GM19023 (cell line): ENCODE results near the gene WSB1.
A peak's percentile ranks its signal among the peaks of the same experiment; 100 is the strongest.
"Not testable (repeated sequence)": the region's sequence is repeated elsewhere in the genome, so short reads cannot be mapped to it uniquely, and the experiment has no call there.

Source experiments
- ATAC-seq: cut with Tn5 transposase; IDR thresholded peaks from one replicate; pipeline ENCODE4 v1.9.1; 2021; ENCODE audit warnings: mild to moderate bottlenecking, moderate library complexity; ENCODE audit not compliant: unreplicated experiment

Gene WSB1

GRCh38 chr17:27293898-27294688 lies at the start of gene WSB1:
Gene WSB1, plus strand, starts transcription at chr17:27294114. Its CDS starts 282 bp downstream, at chr17:27294396.
- peak; percentile 83 for ATAC-seq

GRCh38 chr17:27244491-27245223 lies 49.3 kb upstream of the WSB1 start:
- ATAC-seq = no peak

DNA sequence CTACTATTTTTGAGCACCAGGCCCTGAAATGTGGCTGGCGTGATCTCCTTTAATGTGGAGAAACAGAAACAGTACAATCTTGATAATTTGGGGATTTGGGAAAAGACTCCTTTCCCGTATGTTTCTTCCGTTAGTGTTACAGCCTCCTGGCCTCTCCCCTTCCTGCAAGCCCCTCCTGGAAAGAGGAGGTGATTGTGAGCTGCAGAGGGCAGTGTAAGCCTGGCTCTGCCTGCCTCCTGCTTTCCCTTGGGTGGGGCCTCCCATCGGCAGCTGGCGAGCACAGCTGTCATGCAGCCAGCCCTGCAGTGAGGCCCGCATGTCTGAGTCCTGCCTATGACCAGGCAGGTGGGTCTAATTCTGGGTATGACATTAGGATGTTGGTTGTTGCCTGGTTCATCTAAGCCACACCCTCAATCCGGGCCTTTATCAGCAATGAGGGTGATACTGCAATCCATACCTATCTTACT lies 48.7 kb upstream of the WSB1 start:
- peak; percentile 80 for ATAC-seq

DNA sequence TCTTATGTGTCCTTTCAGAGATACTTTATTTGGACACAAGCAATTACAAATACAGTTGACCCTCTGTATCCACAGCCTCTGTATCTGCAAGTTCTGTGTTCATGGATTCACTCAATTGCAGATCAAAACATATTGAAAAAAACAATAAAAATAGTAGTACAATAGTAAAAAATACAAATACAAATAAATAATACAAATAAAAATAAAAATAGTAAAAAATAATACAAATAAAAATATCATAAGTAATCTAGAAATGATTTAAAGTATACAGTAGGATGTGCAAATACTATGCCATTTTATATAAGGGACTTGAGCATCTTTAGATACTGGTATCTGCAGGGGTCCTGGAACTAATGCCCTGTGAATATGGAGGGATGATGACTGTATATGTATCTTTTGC lies 47.4 kb upstream of the WSB1 start:
- ATAC-seq = no peak

- ATAC-seq = no peak
These were observed 46.6 kb upstream of the WSB1 start for GRCh38 chr17:27247071-27247957.

- no peak for ATAC-seq
These were observed 46.0 kb upstream of the WSB1 start for GRCh38 chr17:27247958-27248342.

- not testable (repeated sequence) for ATAC-seq
These were observed 43.1 kb upstream of the WSB1 start for GRCh38 chr17:27250791-27251190.

GRCh38 chr17:27254802-27255201 lies 39.1 kb upstream of the WSB1 start:
- not testable (repeated sequence) for ATAC-seq

GRCh38 chr17:27256225-27257030 lies 37.5 kb upstream of the WSB1 start:
- no peak for ATAC-seq

GRCh38 chr17:27257031-27257357 lies 36.9 kb upstream of the WSB1 start:
- ATAC-seq = no peak

DNA sequence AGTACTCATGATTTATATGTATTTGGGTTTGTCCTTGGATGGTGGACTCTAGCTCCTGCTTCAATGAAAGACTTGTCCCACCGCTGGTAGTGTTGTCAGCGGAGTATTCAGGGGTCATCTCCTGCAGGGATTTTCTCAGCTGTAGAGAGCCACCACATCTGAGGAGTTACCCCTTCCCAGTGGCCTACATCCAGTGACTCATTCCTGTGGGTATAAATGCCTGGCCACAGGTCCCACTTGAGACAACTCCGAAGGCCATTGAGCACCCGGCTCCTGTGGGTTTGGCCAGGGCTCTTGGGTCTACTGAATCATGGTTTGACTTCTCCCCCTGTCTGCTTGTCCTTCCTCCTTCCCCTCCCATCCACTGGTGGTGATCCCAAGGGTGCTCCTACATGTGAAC lies 34.6 kb upstream of the WSB1 start:
- no peak for ATAC-seq

DNA sequence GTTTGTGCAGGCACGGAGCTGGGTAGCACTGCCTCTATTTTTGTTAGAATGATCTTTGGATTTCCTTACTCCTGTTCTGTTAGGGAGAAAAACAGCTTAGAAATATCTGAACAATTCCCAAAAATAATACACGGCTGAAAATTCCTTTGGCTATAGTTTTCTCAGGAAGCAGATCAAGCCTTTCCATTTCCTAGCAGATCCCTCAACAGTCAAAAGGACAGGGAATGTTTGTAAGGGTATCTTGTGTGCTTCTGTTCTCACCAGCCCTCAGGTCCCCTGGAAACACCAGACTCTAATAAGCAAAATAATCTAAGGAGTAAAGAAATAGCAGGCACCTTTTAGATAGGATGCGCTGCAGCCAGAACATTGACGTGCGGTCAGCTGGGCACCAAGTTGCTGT lies 30.5 kb upstream of the WSB1 start:
- ATAC-seq = no peak

GRCh38 chr17:27264068-27264812 lies 29.7 kb upstream of the WSB1 start:
- ATAC-seq = no peak

DNA sequence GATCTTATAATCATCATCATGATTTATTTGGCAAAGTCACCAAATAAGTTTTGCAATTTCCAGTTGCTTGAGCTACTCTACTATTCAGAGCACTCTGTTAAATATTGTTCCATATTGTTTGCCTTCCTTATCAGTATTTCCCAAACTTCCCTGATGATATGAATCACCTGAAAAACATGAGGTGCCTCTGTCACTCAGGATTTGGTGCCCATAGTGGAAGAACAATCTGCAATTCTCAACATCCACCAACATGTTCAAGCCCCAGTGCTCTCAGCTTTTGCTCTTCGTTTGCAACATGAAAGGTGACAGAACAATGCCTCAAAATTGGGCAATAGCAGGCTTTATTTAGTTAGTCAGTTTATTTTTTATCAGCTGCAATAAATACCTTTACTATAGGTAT lies 28.6 kb upstream of the WSB1 start:
- ATAC-seq = no peak

DNA sequence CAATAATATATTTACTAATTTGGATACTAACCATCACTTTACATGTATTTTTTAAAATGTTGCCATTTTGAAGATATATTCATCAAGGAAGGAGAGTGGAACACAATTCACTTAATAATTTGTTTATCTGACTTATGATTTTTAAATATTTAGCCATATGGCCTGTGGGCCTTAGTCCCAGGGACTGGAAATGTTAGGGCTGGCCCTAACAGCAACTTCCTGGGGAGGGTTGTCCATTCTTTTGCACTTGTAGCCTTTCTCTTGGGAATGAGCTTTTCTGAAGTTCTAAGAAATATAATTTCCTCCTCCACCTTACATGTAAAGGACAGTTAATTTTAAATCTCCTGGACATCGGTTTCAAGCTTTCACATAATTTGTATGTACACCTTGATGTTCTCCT lies 27.7 kb upstream of the WSB1 start:
- no peak for ATAC-seq

DNA sequence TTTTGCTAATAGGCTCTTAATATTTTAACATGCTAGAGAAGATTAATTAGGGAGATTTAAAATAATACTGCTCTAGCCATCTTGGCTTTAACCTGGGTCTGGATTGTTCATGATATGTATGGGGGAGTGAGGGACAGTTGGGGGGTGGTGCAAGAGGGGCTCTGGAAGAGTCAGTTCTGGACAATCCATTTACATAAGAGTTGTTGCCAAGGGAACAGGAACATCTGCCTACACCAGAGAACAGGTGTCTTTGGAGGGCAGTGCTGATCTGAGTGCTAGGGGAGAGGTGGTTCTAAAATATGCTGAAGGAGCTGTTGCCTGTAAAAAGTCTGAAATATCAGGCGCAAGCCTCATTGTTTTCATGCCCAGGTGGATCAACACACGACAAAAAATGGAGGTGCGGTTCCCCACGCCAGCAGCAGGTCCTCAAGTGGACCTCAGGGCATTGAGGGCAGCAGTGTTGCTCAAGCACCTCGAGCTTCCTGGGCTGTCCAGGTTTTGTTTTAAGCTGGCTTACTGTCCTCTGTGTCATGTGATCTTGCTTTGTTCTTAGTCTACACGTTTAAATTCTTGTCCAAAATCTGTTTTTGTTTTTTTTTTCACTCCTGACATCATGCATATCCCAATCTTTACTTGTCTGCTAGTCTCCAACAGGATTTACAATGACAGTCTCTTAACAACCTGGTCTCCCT lies 25.4 kb upstream of the WSB1 start:
- no peak for ATAC-seq

GRCh38 chr17:27269201-27269600 lies 24.7 kb upstream of the WSB1 start:
- no peak for ATAC-seq

DNA sequence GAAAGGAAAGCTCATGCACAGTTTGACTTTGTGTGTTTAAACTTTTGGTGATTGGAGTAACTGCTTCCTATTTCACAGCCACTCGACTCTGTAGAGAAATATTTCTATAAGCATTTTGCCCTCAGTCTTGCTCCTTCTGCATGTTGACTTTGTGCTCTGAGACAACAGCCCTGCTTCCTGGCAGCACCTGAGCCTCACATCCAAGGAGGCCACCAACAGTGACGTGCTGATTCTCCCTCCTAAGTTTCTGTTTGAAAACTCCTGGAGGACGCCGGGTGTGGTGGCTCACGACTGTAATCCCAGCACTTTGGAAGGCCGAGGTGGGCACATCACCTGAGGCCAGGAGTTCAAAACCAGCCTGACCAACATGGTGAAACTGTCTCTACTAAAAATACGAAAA lies 23.9 kb upstream of the WSB1 start:
- no peak for ATAC-seq

DNA sequence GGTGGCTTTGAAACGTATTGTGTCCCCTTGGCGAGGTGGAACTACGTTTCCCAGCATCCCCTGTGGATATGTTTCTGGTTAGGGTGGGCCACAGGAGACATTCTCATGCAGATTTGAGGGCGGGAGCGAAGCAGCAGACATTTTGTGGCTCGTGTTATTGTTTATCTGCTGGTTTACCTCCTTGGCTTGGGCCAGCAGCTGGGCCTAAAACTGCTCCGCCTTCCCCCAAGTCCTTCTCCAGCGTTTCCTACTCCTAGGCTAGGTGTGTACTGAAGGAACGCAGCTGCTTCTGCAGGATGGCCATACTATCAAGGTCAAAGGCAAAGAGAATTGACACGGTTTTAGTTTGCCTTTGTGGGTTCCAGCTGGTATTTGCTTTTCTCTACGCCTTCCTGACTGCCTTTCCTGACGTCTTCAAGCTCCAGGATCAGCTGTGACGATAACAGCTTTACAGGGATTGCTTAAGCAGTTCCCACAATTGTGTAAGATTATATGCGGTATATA lies 17.2 kb upstream of the WSB1 start:
- no peak for ATAC-seq
